B cell (primary cell): Measurements from ENCODE around the gene TESPA1. TPM values are rescaled to one million over a fixed set of nuclear protein-coding genes. Genes with fewer than 3 reads are reported as not detected.

Experiments
- ATAC-seq: fragments of 200-7000 bp; cut with Tn5 transposase; one replicate; pipeline ENCODE4 v1.10.0; 2021; ENCODE audit warnings: low read depth, mild to moderate bottlenecking, moderate number of reproducible peaks, moderate library complexity
- CTCF ChIA-PET: fragments of 350-600 bp; sonication (Branson Sonifier 250); formaldehyde crosslinking; loops from one replicate; lab custom pipeline; 2021; ENCODE audit warnings: antibody characterized with exemption, inconsistent platforms; lab: Charles Lee
- POLR2A ChIA-PET: fragments of 350-600 bp; sonication (Branson Sonifier 250); formaldehyde crosslinking; loops from one replicate; lab custom pipeline; 2021; ENCODE audit warnings: antibody characterized with exemption; lab: Charles Lee
- DNase-seq: peaks from one replicate; pipeline ENCODE4 v3.0.0; 2013
- H2AFZ ChIP-seq: 2 replicates; pipeline ENCODE4 v1.6.1; 2012; ENCODE audit warnings: mild to moderate bottlenecking, low read depth, low read length; ENCODE audit not compliant: insufficient read depth, poor library complexity, severe bottlenecking
- H3K27ac ChIP-seq, 2 donors: 1 replicate in 1 of 2; 2 replicates in 1 of 2; pipeline ENCODE4 v1.5.1; 2012 to 2013; ENCODE audit warnings: low read length in 2 of 2, mild to moderate bottlenecking in 2 of 2, moderate library complexity in 1 of 2
- H3K27me3 ChIP-seq, 4 experiments: fragments of 200-600 bp in 1 of 4; sonication (generic) in 1 of 4; replicated peaks in 1 of 4; 1 replicate in 2 of 4; 2 replicates in 2 of 4; pipeline versions ENCODE4 v1.6.1 to v1.7.0; 2013 to 2016; ENCODE audit warnings: low read length in 3 of 4, mild to moderate bottlenecking in 2 of 4, mixed read lengths in 1 of 4, moderate library complexity in 1 of 4; ENCODE audit not compliant: insufficient read depth in 4 of 4, control insufficient read depth in 3 of 4; ENCODE audit errors: control extremely low read depth in 1 of 4
- H3K36me3 ChIP-seq, 2 experiments: replicated peaks in 1 of 2; 1 replicate in 1 of 2; 2 replicates in 1 of 2; pipeline versions ENCODE4 v1.6.1 to v1.7.1; 2013; ENCODE audit warnings: low read length in 1 of 2; ENCODE audit not compliant: insufficient read depth in 2 of 2, control insufficient read depth in 1 of 2; ENCODE audit errors: control extremely low read depth in 1 of 2, extremely low read depth in 1 of 2
- H3K4me1 ChIP-seq, 2 donors: fragments of 200-600 bp in 1 of 2; sonication (generic) in 1 of 2; 1 replicate in 1 of 2; 2 replicates in 1 of 2; pipeline versions ENCODE4 v1.5.1 to v1.6.1; 2013 to 2017; ENCODE audit warnings: low read length in 2 of 2; ENCODE audit not compliant: control insufficient read depth in 2 of 2, insufficient read depth in 2 of 2
- H3K4me2 ChIP-seq: replicated peaks from 2 replicates; pipeline ENCODE3; 2012; ENCODE audit warnings: mild to moderate bottlenecking, low read depth, low read length; ENCODE audit not compliant: poor library complexity, severe bottlenecking
- H3K4me3 ChIP-seq, 5 experiments: fragments of 200-600 bp in 1 of 5; sonication (generic) in 1 of 5; 1 replicate in 3 of 5; 2 replicates in 2 of 5; pipeline versions ENCODE4 v1.5.1 to v1.7.0; 2011 to 2016; ENCODE audit warnings: low read length in 4 of 5, mild to moderate bottlenecking in 4 of 5, low read depth in 2 of 5, control low read depth in 1 of 5, moderate library complexity in 1 of 5; ENCODE audit not compliant: insufficient read depth in 1 of 5; ENCODE audit errors: control extremely low read depth in 1 of 5, extremely low read depth in 1 of 5
- H3K79me2 ChIP-seq: fragments of 200-600 bp; sonication (generic); one replicate; pipeline ENCODE4 v1.6.0; 2016; ENCODE audit warnings: low read length; ENCODE audit not compliant: control insufficient read depth, insufficient read depth
- H3K9ac ChIP-seq: fragments of 200-600 bp; sonication (generic); 2 replicates; pipeline ENCODE4 v1.6.1; 2017; ENCODE audit warnings: mild to moderate bottlenecking, low read length, moderate library complexity
- H3K9me3 ChIP-seq, 3 donors: one replicate each; pipeline versions ENCODE4 v1.6.1 to v1.7.1; 2013; ENCODE audit warnings: low read length in 2 of 3; ENCODE audit not compliant: control insufficient read depth in 2 of 3, insufficient read depth in 1 of 3; ENCODE audit errors: control extremely low read depth in 1 of 3
- H4K20me1 ChIP-seq: 2 replicates; pipeline ENCODE4 v1.6.0; 2012; ENCODE audit warnings: mild to moderate bottlenecking, low read length; ENCODE audit not compliant: insufficient read depth, control insufficient read depth, poor library complexity, severe bottlenecking
- H3K27ac Mint-ChIP-seq: one replicate; pipeline ENCODE4 v1.8.0; 2021; ENCODE audit warnings: mixed read lengths
- H3K27me3 Mint-ChIP-seq: one replicate; pipeline ENCODE4 v1.8.0; 2021; ENCODE audit warnings: mixed read lengths
- H3K4me1 Mint-ChIP-seq: one replicate; pipeline ENCODE4 v1.8.0; 2021; ENCODE audit warnings: mixed read lengths
- H3K4me3 Mint-ChIP-seq: one replicate; pipeline ENCODE4 v1.8.0; 2021; ENCODE audit warnings: mixed read lengths
- H3K9me3 Mint-ChIP-seq: one replicate; pipeline ENCODE4 v1.8.0; 2022; ENCODE audit warnings: mixed read lengths; ENCODE audit not compliant: insufficient read depth
- EZH2 ChIP-seq: IDR thresholded peaks from 2 replicates; pipeline ENCODE4 v1.6.1; 2012; ENCODE audit warnings: borderline replicate concordance, low read depth, mild to moderate bottlenecking, moderate library complexity, low read length; ENCODE audit not compliant: insufficient read depth, poor library complexity, severe bottlenecking
- WGBS: methylation state at CpG from one replicate; pipeline ENCODE4 v1.1.5; 2013; ENCODE audit warnings: missing lambda C conversion rate; ENCODE audit not compliant: insufficient coverage; 5-methylcytosine and 5-hydroxymethylcytosine counted together
- intact Hi-C: fragments of 100-400 bp; cut with micrococcal nuclease; formaldehyde crosslinking; loops from one replicate; pipeline ENCODE4 v1.10.0; 2022
- polyA plus RNA-seq: library from polyadenylated mRNA; depleted of rRNA; stranded (reverse); fragments of >200 nt; gene quantifications from 2 replicates; pipeline ENCODE4 v1.2.3, GENCODE V29; 2012
- total RNA-seq, 2 donors: library from RNA; stranded (reverse); fragments of 120-200 nt in 1 of 2; gene quantifications; 1 replicate in 1 of 2; 2 replicates in 1 of 2; pipeline versions ENCODE4 v1.2.3 to v1.2.4, GENCODE V29; 2013 to 2022
- TF ChIP-seq, protein P1 (sequence below): fragments of 200-600 bp; IDR thresholded peaks from one replicate; pipeline ENCODE4 v1.8.0; 2022; ENCODE audit warnings: antibody characterized with exemption, mild to moderate bottlenecking

The TESPA1 gene
- total and polyA plus RNA-seq, 2 donors (not counting 1 experiment from before 2014, with no cell fraction given): 9.5 to 19.0 TPM

GRCh38 chr12:54961190-54961589, 23.4 kb downstream of the TESPA1 start:
- ChIA-PET POLR2A (no interaction called here), CTCF (interaction anchor here (1.1 to 5.7 kb wide), 3 partner anchors 9 to 212 kb away, joined by 3 to 57 read pairs (median 10); no protein-coding TSS in a partner anchor)
- no peaks in the 10 kb centered on the region for H3K27me3 Mint-ChIP-seq
- no peak for TF ChIP-seq EZH2
- TF ChIP-seq, protein P1, sequence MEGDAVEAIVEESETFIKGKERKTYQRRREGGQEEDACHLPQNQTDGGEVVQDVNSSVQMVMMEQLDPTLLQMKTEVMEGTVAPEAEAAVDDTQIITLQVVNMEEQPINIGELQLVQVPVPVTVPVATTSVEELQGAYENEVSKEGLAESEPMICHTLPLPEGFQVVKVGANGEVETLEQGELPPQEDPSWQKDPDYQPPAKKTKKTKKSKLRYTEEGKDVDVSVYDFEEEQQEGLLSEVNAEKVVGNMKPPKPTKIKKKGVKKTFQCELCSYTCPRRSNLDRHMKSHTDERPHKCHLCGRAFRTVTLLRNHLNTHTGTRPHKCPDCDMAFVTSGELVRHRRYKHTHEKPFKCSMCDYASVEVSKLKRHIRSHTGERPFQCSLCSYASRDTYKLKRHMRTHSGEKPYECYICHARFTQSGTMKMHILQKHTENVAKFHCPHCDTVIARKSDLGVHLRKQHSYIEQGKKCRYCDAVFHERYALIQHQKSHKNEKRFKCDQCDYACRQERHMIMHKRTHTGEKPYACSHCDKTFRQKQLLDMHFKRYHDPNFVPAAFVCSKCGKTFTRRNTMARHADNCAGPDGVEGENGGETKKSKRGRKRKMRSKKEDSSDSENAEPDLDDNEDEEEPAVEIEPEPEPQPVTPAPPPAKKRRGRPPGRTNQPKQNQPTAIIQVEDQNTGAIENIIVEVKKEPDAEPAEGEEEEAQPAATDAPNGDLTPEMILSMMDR: no peak
- no peak overlapping the region for H3K27ac Mint-ChIP-seq
- H3K27me3 ChIP-seq: no peaks in the 10 kb centered on the region
- H3K9ac ChIP-seq: no peak overlapping the region
- intact Hi-C loops: no loop called here
- H2AFZ ChIP-seq: no peak overlapping the region
- H3K9me3 Mint-ChIP-seq: no peaks in the 10 kb centered on the region
- H3K4me2 ChIP-seq: no peak overlapping the region
- no peak overlapping the region for H3K27ac ChIP-seq
- no peak overlapping the region for H3K4me3 ChIP-seq
- no peaks in the 10 kb centered on the region for H4K20me1 ChIP-seq
- peaks cover 12 to 58% of the 10 kb centered on the region in 2 experiments for H3K36me3 ChIP-seq
- DNase-seq (no peak), ATAC-seq (no peak)
- no CpG with 5 or more reads among the region's 4 CpGs for WGBS
- no peak overlapping the region for H3K4me3 Mint-ChIP-seq
- no peaks in the 10 kb centered on the region for H3K79me2 ChIP-seq
- peaks cover 7% of the 10 kb centered on the region for H3K4me1 Mint-ChIP-seq
- peaks cover 0 to 7% of the 10 kb centered on the region in 2 donors for H3K4me1 ChIP-seq
- H3K9me3 ChIP-seq: no peaks in the 10 kb centered on the region

DNA sequence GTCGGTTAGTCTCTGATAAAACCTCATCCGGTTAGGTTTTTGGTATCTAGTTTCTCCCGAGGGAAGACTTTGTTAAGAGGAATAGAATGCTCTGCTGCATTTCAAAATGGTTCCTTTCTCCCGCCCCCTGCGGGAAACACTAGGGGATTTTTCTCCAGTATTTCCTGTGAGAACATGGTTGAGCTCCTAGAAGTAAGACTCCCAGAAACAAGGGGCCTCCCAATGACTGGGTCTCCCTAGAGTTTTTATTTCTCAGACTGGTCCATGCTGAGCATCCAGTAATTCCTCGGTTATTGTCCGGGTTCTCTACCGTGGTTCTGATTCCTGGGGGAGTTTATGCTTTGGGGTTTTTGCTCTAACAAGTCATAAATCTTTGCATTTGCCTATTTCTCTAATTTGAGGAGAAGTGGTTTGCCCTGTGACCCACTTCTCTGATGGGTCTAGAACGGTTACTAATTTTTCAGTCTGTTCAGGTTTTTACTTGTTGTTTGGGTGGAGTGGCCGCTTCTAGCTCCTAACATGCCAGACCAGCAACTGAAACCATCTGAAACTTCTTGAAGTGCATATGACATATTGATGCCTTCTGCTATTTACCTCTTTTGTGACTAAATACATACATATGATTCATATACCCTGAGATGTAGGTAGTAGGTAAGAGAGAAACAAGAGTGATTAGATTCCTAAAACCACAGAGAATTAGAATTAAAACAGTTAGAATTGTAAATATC, 25.1 kb downstream of the TESPA1 start:
- CTCF ChIA-PET: interaction anchor here (0.6 to 5.7 kb wide), 8 partner anchors 10 to 257 kb away, joined by 3 to 57 read pairs (median 4); no protein-coding TSS in a partner anchor
- H3K9me3 Mint-ChIP-seq: no peaks in the 10 kb centered on the region
- 37% methylated on average over 3 of the region's 10 CpGs for WGBS
- DNase-seq (no peak), ATAC-seq (no peak)
- H3K4me1 Mint-ChIP-seq: peaks cover 16% of the 10 kb centered on the region
- Histone ChIP-seq H3K27me3 (no peaks in the 10 kb centered on the region), H3K9me3 (no peaks in the 10 kb centered on the region), H2AFZ (no peak overlapping the region), H3K4me1 (peaks cover 6 to 11% of the 10 kb centered on the region in 2 donors), H3K9ac (no peak overlapping the region), H3K79me2 (no peaks in the 10 kb centered on the region), H3K27ac (no peak overlapping the region), H3K36me3 (peaks cover 14 to 57% of the 10 kb centered on the region in 2 experiments), H3K4me2 (no peak overlapping the region), H4K20me1 (no peaks in the 10 kb centered on the region), H3K4me3 (no peak overlapping the region)
- H3K27ac Mint-ChIP-seq: no peak overlapping the region
- TF ChIP-seq, protein P1: no peak
- TF ChIP-seq EZH2: no peak
- H3K27me3 Mint-ChIP-seq: no peaks in the 10 kb centered on the region
- POLR2A ChIA-PET: no interaction called here
- H3K4me3 Mint-ChIP-seq: no peak overlapping the region
- intact Hi-C loops: loop anchor here (2.0 kb wide), 1 partner anchor 363 kb away; no protein-coding TSS in a partner anchor
